GM23248 (cell line): Measurements from ENCODE around the gene UPK3A. TPM values are rescaled to one million over a fixed set of nuclear protein-coding genes. Genes with fewer than 3 reads are reported as not detected.

Experiments used
- DNase-seq: peaks from one replicate; pipeline ENCODE4 v3.0.0-alpha.2; 2015
- H2AFZ ChIP-seq: fragments of 200-600 bp; sonication (generic); 2 replicates; pipeline ENCODE4 v1.6.1; 2016; ENCODE audit warnings: antibody characterized with exemption
- H3F3A ChIP-seq: fragments of 200-600 bp; sonication (generic); 2 replicates; pipeline ENCODE4 v1.6.1; 2016; ENCODE audit warnings: mild to moderate bottlenecking, antibody characterized with exemption, mixed run types; ENCODE audit not compliant: insufficient read depth
- H3K27ac ChIP-seq: fragments of 200-600 bp; sonication (generic); 2 replicates; pipeline ENCODE4 v1.5.1; 2016; ENCODE audit warnings: mild to moderate bottlenecking
- H3K27me3 ChIP-seq: fragments of 200-600 bp; sonication (generic); replicated peaks from 2 replicates; pipeline ENCODE4 v1.6.1; 2016; ENCODE audit warnings: mild to moderate bottlenecking; ENCODE audit not compliant: insufficient read depth
- H3K36me3 ChIP-seq: fragments of 200-600 bp; sonication (generic); 2 replicates; pipeline ENCODE4 v1.6.1; 2016; ENCODE audit warnings: low read depth, mild to moderate bottlenecking
- H3K4me1 ChIP-seq: fragments of 200-600 bp; sonication (generic); 2 replicates; pipeline ENCODE4 v1.6.1; 2016; ENCODE audit warnings: mild to moderate bottlenecking; ENCODE audit not compliant: insufficient read depth
- H3K4me2 ChIP-seq: fragments of 200-600 bp; sonication (generic); one replicate; pipeline ENCODE4 v1.6.1; 2016; ENCODE audit warnings: mild to moderate bottlenecking; ENCODE audit not compliant: unreplicated experiment
- H3K4me3 ChIP-seq: fragments of 200-600 bp; sonication (generic); 2 replicates; pipeline ENCODE4 v1.5.1; 2016; ENCODE audit warnings: mild to moderate bottlenecking
- H3K79me2 ChIP-seq: fragments of 200-600 bp; sonication (generic); 2 replicates; pipeline ENCODE4 v1.6.1; 2016; ENCODE audit warnings: mild to moderate bottlenecking; ENCODE audit not compliant: insufficient read depth
- H3K9ac ChIP-seq: fragments of 200-600 bp; sonication (generic); 2 replicates; pipeline ENCODE4 v1.6.1; 2016; ENCODE audit warnings: mild to moderate bottlenecking
- H3K9me2 ChIP-seq: fragments of 200-600 bp; sonication (generic); 2 replicates; pipeline ENCODE4 v1.6.1; 2016; ENCODE audit warnings: mixed run types, mild to moderate bottlenecking, moderate library complexity; ENCODE audit not compliant: insufficient read depth
- H3K9me3 ChIP-seq: fragments of 200-600 bp; sonication (generic); one replicate; pipeline ENCODE4 v1.6.1; 2017; ENCODE audit warnings: low read depth
- H4K20me1 ChIP-seq: fragments of 200-600 bp; sonication (generic); 2 replicates; pipeline ENCODE4 v1.6.0; 2016; ENCODE audit not compliant: insufficient read depth
- EZH2 ChIP-seq: fragments of 200-600 bp; sonication (generic); IDR thresholded peaks from 2 replicates; pipeline ENCODE4 v1.6.1; 2018; ENCODE audit warnings: antibody characterized with exemption, mild to moderate bottlenecking; ENCODE audit not compliant: insufficient read depth, poor library complexity, severe bottlenecking
- EZH2phosphoT487 ChIP-seq: fragments of 200-600 bp; sonication (generic); IDR thresholded peaks from 2 replicates; pipeline ENCODE4 v1.6.1; 2018; ENCODE audit warnings: antibody characterized with exemption, moderate library complexity, mild to moderate bottlenecking, low read depth; ENCODE audit not compliant: insufficient read depth
- WGBS, 2 experiments: methylation state at CpG; one replicate each; pipeline ENCODE4 v1.1.6; 2015 to 2017; ENCODE audit warnings: low lambda C conversion rate in 2 of 2, low coverage in 1 of 2; ENCODE audit errors: missing lambda C conversion rate in 2 of 2; 5-methylcytosine and 5-hydroxymethylcytosine counted together
- in situ Hi-C: fragments of 300-500 bp; cut with MboI; formaldehyde crosslinking; loops from 2 replicates; pipeline ENCODE4 v1.15.0; 2020
- polyA plus RNA-seq: library from polyadenylated mRNA; unstranded; fragments of >200 nt; fragmentation: Nextera tagmentation; extraction: Ambion mirVana; gene quantifications from 2 replicates; pipeline ENCODE4 v1.2.1, GENCODE V29; 2016
- total RNA-seq: library from RNA; depleted of rRNA; stranded (reverse); fragments of >200 nt; shearing (Covaris generic); gene quantifications from 2 replicates; pipeline ENCODE4 v1.2.3, GENCODE V29; 2014

UPK3A gene
- total and polyA plus RNA-seq, 2 experiments from 2014 or later: not detected

DNA sequence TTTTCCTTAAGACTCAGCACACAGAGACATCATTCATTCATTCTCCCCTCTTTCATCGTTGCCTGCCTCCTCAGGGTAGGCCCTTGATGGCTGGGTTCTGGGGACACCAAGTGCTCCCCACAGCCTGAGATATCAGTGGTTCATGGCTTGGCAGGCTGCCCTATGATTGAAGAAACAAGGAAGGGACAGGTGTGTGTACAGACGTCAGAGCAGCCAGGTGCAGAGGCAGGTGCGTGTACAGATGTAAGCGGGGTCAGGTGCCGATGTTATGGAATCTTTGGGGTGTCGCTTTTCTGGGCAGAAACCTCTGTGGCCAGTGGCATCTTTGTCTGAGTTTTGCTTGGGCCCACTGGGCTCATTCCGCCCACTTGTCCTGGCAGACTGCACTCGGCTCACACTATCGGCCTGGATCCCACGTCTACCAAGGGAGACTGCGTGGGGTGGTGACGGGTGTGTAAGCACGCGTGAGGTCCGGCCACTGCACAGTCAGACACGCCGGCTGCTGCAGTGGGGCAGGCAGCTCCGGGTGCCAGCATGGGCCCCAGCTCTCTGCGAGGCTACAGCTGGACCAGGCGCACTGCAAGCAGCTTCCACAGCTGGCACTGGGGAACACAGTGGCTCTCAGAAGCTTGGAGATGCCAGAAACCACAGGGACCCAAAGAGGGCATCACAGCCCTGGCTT is 23.2 kb upstream of the UPK3A start:
- H4K20me1 ChIP-seq: no peaks in the 10 kb centered on the region

DNA sequence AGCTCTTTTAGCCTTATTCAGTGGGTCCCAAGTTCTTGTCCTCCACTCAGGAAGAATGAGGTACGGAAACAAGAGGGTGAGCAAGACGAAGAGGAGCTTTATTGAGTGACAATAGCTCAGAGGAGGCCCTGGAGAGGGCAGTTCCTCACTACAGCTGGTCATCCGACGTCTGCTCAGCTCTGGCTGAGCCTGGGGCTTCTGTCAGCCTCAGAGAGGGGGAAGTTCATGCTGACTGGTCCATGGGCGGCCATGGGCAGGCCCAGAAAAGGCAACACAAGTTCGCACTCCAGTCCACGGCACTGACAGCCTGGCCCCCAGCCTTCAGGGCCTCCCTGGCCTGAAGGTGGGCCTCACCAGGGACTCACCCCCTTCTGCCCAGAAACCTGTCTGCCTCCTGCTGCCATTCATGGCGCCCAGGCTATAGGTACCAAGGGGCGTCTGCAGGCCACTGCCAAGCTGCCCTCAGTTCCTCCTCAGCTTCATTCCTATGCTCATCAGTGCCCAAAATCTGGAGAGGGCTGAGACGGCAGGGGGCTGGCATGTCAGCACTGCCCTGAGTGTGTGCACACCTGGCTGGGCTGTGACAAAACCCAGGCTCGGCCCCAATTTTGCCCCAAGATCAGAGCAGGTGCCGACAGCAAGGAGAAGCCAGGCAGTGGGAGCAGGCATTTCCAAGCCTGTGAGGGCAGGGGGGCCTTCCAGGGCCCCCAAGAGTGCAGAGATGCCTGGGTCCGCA is 22.4 kb upstream of the UPK3A start:
- Histone ChIP-seq H3K9me2 (no peaks in the 10 kb centered on the region), H3K4me2 (no peak overlapping the region), H2AFZ (no peak overlapping the region), H3K79me2 (no peaks in the 10 kb centered on the region), H3K9me3 (no peaks in the 10 kb centered on the region), H3K4me3 (no peak overlapping the region), H3K27me3 (no peaks in the 10 kb centered on the region), H4K20me1 (no peaks in the 10 kb centered on the region), H3K9ac (no peak overlapping the region), H3F3A (peaks cover 9% of the 10 kb centered on the region; the same call in 1 of the 2 replicates), H3K4me1 (peaks cover 3% of the 10 kb centered on the region), H3K27ac (no peak overlapping the region), H3K36me3 (no peaks in the 10 kb centered on the region)
- in situ Hi-C loops: no loop called here
- WGBS, 2 experiments: 88 to 89% methylated on average over 13 of the region's 13 CpGs
- no peak for TF ChIP-seq EZH2
- DNase-seq: no peak

More for the DNA sequence above, 23.2 kb upstream of the UPK3A start:
- H3K36me3 ChIP-seq: no peaks in the 10 kb centered on the region
- no peak overlapping the region for H3K9ac ChIP-seq
- H3K9me3 ChIP-seq: no peaks in the 10 kb centered on the region
- H3K9me2 ChIP-seq: no peaks in the 10 kb centered on the region
- peaks cover 9% of the 10 kb centered on the region; the same call in 1 of the 2 replicates for H3F3A ChIP-seq
- H3K27me3 ChIP-seq: no peaks in the 10 kb centered on the region
- H3K4me2 ChIP-seq: no peak overlapping the region
- TF ChIP-seq EZH2phosphoT487 (no peak), EZH2 (no peak)
- H2AFZ ChIP-seq: no peak overlapping the region
- no peak overlapping the region for H3K4me3 ChIP-seq
- H3K79me2 ChIP-seq: no peaks in the 10 kb centered on the region
- DNase-seq: no peak
- no peak overlapping the region for H3K27ac ChIP-seq
- WGBS, 2 experiments: 92 to 94% methylated on average over 20 of the region's 20 CpGs
- in situ Hi-C loops: no loop called here
- H3K4me1 ChIP-seq: peaks cover 3% of the 10 kb centered on the region

DNA sequence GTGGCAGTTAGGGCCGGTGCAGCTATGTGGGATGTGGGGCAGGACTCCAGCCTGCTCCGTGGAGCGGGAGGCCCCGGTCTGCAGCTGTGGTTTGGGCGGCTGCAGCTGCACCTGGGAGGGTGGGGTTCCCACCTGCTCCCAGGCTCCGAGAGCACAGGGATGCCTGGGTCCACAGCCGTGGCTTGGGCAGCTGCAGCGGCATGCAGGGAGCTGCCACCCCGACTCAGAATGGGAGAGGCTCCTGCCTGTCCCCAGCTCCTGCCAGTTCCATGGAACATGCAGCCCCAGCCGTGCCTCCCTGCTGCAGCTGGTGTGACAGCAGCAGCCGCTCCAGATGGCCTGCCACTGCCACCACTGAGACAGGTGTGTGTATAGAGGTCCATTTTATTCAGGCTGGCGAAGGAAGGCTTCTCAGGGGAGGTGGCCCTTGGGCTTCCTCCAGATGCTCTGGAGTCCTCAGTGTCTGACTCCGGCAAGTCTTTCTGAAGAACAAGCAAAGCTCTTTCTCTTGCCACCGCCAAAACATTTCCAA is 21.8 kb upstream of the UPK3A start:
- 79 to 81% methylated on average over 13 of the region's 14 CpGs for WGBS, 2 experiments
- no peak overlapping the region for H3K4me2 ChIP-seq
- H3K27ac ChIP-seq: no peak overlapping the region; the same call in 1 of the 2 replicates
- no peak overlapping the region for H3K4me3 ChIP-seq
- H3K36me3 ChIP-seq: no peaks in the 10 kb centered on the region
- no peak for DNase-seq
- H3K9ac ChIP-seq: no peak overlapping the region
- TF ChIP-seq EZH2: no peak
- no peak for TF ChIP-seq EZH2phosphoT487
- H3K9me3 ChIP-seq: no peaks in the 10 kb centered on the region
- peaks cover 3% of the 10 kb centered on the region for H3K4me1 ChIP-seq
- no peaks in the 10 kb centered on the region for H3K27me3 ChIP-seq
- H4K20me1 ChIP-seq: no peaks in the 10 kb centered on the region
- H3K9me2 ChIP-seq: no peaks in the 10 kb centered on the region
- in situ Hi-C loops: no loop called here
- H3K79me2 ChIP-seq: no peaks in the 10 kb centered on the region
- peaks cover 9% of the 10 kb centered on the region; the same call in 1 of the 2 replicates for H3F3A ChIP-seq
- no peak overlapping the region; the same call in 1 of the 2 replicates for H2AFZ ChIP-seq

DNA sequence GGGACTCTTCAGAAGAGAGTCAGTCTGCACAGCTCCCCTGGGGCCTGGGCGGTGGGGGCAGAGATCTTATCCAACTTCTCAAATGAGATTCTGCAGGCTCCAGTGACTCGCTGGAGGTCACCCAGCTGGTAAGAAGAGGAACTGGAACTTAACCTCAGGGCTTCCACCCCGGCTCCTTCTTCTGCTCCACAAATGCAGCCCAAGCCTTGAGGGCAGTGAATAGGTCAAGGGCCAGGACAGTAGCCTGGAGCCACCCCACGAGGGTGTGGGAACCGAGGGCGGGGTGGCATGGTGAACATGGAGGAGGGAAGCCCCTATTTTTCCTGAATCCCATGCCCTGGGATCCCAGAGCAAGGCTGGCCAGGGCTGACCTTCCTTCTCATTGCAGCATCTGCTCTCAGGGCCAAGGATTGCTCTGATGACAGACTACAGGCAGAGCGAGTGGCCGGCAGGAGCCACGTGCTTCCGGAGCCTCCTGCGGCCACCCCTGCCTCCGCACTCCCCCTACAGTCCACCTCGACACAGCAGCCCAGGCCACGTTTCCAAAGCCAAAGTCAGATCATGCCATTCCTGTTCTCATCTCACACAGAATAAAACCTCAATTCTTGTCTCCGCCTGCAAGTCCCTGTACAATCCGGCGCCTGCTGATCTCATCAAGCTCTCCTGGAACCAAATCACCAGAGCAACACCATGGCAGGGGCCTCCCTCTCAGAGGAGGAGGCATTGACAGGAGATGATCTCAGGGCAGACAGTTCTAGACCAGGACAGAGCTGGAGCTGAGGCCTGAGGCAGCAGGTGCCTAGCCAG is 21.1 kb upstream of the UPK3A start:
- Histone ChIP-seq H3K4me2 (no peak overlapping the region), H3K4me3 (no peak overlapping the region), H3K79me2 (no peaks in the 10 kb centered on the region), H3K36me3 (no peaks in the 10 kb centered on the region), H3K9ac (peak overlapping the region; percentile 47; the same call in 1 of the 2 replicates), H4K20me1 (no peaks in the 10 kb centered on the region), H3F3A (peaks cover 9% of the 10 kb centered on the region; the same call in 1 of the 2 replicates), H3K27ac (peak overlapping the region; percentile 28; the same call in 1 of the 2 replicates), H3K9me2 (no peaks in the 10 kb centered on the region), H3K27me3 (no peaks in the 10 kb centered on the region), H3K4me1 (peaks cover 3% of the 10 kb centered on the region), H3K9me3 (no peaks in the 10 kb centered on the region), H2AFZ (peak overlapping the region; percentile 81)
- peak; percentile 94 for DNase-seq
- in situ Hi-C loops: no loop called here
- TF ChIP-seq EZH2: no peak
- no peak for TF ChIP-seq EZH2phosphoT487
- 9% methylated on average over 17 of the region's 17 CpGs for WGBS, 2 experiments
